ENCODE data around the gene LRRC3. TPM values are rescaled to one million over a fixed set of nuclear protein-coding genes. Genes with fewer than 3 reads are reported as not detected.

Gene LRRC3
- polyA plus RNA-seq, 1 of the 3 experiments (the other 2 are of a cell fraction), result 2.3 TPM

GRCh38 chr21:44423941-44424607 is 31.2 kb upstream of the LRRC3 start:
- Histone ChIP-seq H3K4me3 (ENCODE audit: low read depth in 2 of 2, low read length in 1 of 2) (no peak overlapping the region), H3K4me1 (ENCODE audit: control insufficient read depth in 1 of 2, insufficient read depth in 2 of 2, low read depth in 1 of 2, low read length in 1 of 2) (peaks cover 0 to 3% of the 10 kb centered on the region in 2 experiments; a peak in 1 of 4 replicates), H3K36me3 (replicated peaks in 1 of 2; ENCODE audit: control insufficient read depth in 1 of 2, insufficient read depth in 2 of 2, low read length in 1 of 2) (no peaks in the 10 kb centered on the region), H3K9me2 (no peaks in the 10 kb centered on the region), H3K27me3 (ENCODE audit: insufficient read depth) (no peaks in the 10 kb centered on the region), H3K9ac (no peak overlapping the region), H3F3A (replicated peaks; ENCODE audit: insufficient read depth) (peaks cover 10% of the 10 kb centered on the region), H3K27ac (ENCODE audit: low read depth in 2 of 2, low read length in 1 of 2) (no peak overlapping the region), H3K9me3 (no peaks in the 10 kb centered on the region), H3K4me2 (no peak overlapping the region), H4K20me1 (ENCODE audit: insufficient read depth) (no peaks in the 10 kb centered on the region), H3K79me2 (ENCODE audit: insufficient read depth) (no peaks in the 10 kb centered on the region), H2AFZ (ENCODE audit: low read depth) (no peak overlapping the region)
- ChIA-PET CTCF (no interaction called here), POLR2A (no interaction called here)
- 60% methylated on average over 6 of the region's 17 CpGs for WGBS (ENCODE audit: low lambda C conversion rate)
- no peak for DNase-seq
- TF ChIP-seq CHD2 (IDR thresholded peaks at IDR 0.05; ENCODE audit: low read length, partially characterized antibody) (no peak), ELF1 (IDR thresholded peaks at IDR 0.05) (no peak), SMC3 (IDR thresholded peaks at IDR 0.05; ENCODE audit: low read depth, low read length) (no peak), RCOR1 (IDR thresholded peaks at IDR 0.05; ENCODE audit: low read length) (no peak), EP300 (IDR thresholded peaks at IDR 0.05; ENCODE audit: borderline replicate concordance in 1 of 2, low read depth in 1 of 2, low read length in 1 of 2) (no peak)

- Histone ChIP-seq H2AFZ (ENCODE audit: low read depth) (no peak overlapping the region), H3F3A (replicated peaks; ENCODE audit: insufficient read depth) (peaks cover 10% of the 10 kb centered on the region), H3K4me3 (ENCODE audit: low read depth in 2 of 2, low read length in 1 of 2) (no peak overlapping the region), H3K9me3 (peaks cover 5% of the 10 kb centered on the region), H3K9me2 (no peaks in the 10 kb centered on the region), H3K27ac (ENCODE audit: low read depth in 2 of 2, low read length in 1 of 2) (no peak overlapping the region), H3K27me3 (ENCODE audit: insufficient read depth) (no peaks in the 10 kb centered on the region), H3K79me2 (ENCODE audit: insufficient read depth) (no peaks in the 10 kb centered on the region), H3K9ac (no peak overlapping the region), H3K4me2 (no peak overlapping the region), H3K36me3 (replicated peaks in 1 of 2; ENCODE audit: control insufficient read depth in 1 of 2, insufficient read depth in 2 of 2, low read length in 1 of 2) (no peaks in the 10 kb centered on the region), H4K20me1 (ENCODE audit: insufficient read depth) (no peaks in the 10 kb centered on the region), H3K4me1 (ENCODE audit: control insufficient read depth in 1 of 2, insufficient read depth in 2 of 2, low read depth in 1 of 2, low read length in 1 of 2) (peaks cover 0 to 3% of the 10 kb centered on the region in 2 experiments; a peak in 1 of 4 replicates)
- no peak for TF ChIP-seq USF2 (IDR thresholded peaks at IDR 0.05; ENCODE audit: borderline replicate concordance, low read depth, low read length)
- TF ChIP-seq ELF1 (IDR thresholded peaks at IDR 0.05), result no peak
- no peak for TF ChIP-seq MAX (IDR thresholded peaks at IDR 0.05; ENCODE audit: low read depth)
- no peak for TF ChIP-seq JUND (IDR thresholded peaks at IDR 0.05)
- TF ChIP-seq SIN3A (IDR thresholded peaks at IDR 0.05; ENCODE audit: borderline replicate concordance, low read depth, low read length), result no peak
- ChIA-PET POLR2A (no interaction called here), CTCF (interaction anchor here (0.7 to 1.0 kb wide), 2 partner anchors 31 to 127 kb away, joined by 3 read pairs; no protein-coding TSS in a partner anchor)
- 40% methylated on average over 1 of the region's 30 CpGs for WGBS (ENCODE audit: low lambda C conversion rate)
- no peak for DNase-seq
These were observed 30.6 kb upstream of the LRRC3 start for GRCh38 chr21:44424608-44425306.

Data from SK-N-SH (cell line).